ENCODE data around the gene VTCN1. TPM values are rescaled to one million over a fixed set of nuclear protein-coding genes. Genes with fewer than 3 reads are reported as not detected.

VTCN1 gene
- total RNA-seq, 6 experiments from 2014 or later: 0.28 to 0.89 (median 0.39) TPM; not detected in 1

DNA sequence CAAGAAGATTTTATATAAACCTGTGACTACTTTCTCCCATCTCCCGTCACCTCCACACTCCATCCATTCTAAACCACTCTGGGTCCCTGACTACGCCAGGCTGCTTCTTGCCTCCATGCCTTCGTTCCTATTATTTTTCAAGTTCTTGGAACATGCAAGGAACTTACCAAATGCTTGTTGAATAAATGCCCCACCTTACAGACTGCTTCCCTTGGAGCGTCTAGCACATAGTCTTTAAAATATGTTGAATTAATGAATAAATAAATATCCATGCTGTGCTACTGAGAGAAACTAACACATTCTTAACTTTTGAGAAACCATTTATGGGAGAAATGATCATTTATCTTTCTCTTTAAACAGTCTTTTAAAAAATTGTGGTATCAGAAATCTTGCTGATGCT lies 27.6 kb downstream of the VTCN1 start:
- intact Hi-C loops (cut with DNase I): no loop called here

GRCh38 chr1:117182319-117182718 lies 28.4 kb downstream of the VTCN1 start:
- H3K27me3 ChIP-seq: no peaks in the 10 kb centered on the region
- no peak overlapping the region for H3K27ac ChIP-seq
- TF ChIP-seq, protein P1, sequence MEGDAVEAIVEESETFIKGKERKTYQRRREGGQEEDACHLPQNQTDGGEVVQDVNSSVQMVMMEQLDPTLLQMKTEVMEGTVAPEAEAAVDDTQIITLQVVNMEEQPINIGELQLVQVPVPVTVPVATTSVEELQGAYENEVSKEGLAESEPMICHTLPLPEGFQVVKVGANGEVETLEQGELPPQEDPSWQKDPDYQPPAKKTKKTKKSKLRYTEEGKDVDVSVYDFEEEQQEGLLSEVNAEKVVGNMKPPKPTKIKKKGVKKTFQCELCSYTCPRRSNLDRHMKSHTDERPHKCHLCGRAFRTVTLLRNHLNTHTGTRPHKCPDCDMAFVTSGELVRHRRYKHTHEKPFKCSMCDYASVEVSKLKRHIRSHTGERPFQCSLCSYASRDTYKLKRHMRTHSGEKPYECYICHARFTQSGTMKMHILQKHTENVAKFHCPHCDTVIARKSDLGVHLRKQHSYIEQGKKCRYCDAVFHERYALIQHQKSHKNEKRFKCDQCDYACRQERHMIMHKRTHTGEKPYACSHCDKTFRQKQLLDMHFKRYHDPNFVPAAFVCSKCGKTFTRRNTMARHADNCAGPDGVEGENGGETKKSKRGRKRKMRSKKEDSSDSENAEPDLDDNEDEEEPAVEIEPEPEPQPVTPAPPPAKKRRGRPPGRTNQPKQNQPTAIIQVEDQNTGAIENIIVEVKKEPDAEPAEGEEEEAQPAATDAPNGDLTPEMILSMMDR (IDR thresholded peaks at IDR 0.05): no peak
- TF ChIP-seq POLR2A (IDR thresholded peaks at IDR 0.05): no peak
- no peaks in the 10 kb centered on the region for H3K9me3 ChIP-seq
- no peaks in the 10 kb centered on the region for H3K4me1 ChIP-seq
- intact Hi-C loops (cut with DNase I): no loop called here
- no peak for DNase-seq
- WGBS (ENCODE audit: insufficient coverage, low coverage, low lambda C conversion rate, missing lambda C conversion rate): 100% methylated on average over 1 of the region's 3 CpGs
- ATAC-seq: no peak
- no peaks in the 10 kb centered on the region for H3K36me3 ChIP-seq
- H3K4me3 ChIP-seq: no peak overlapping the region

More for the DNA sequence above, 27.6 kb downstream of the VTCN1 start:
- Histone ChIP-seq H3K27ac (no peak overlapping the region), H3K36me3 (no peaks in the 10 kb centered on the region), H3K9me3 (no peaks in the 10 kb centered on the region), H3K4me1 (no peaks in the 10 kb centered on the region), H3K4me3 (no peak overlapping the region), H3K27me3 (no peaks in the 10 kb centered on the region)
- ATAC-seq (no peak), DNase-seq (no peak)
- WGBS (ENCODE audit: insufficient coverage, low coverage, low lambda C conversion rate, missing lambda C conversion rate): 83% methylated on average over 4 of the region's 4 CpGs
- TF ChIP-seq, protein P1 (IDR thresholded peaks at IDR 0.05): no peak
- no peak for TF ChIP-seq POLR2A (IDR thresholded peaks at IDR 0.05)

GRCh38 chr1:117181630-117182041 lies 29.1 kb downstream of the VTCN1 start:
- no CpG with 5 or more reads among the region's 5 CpGs for WGBS (ENCODE audit: insufficient coverage, low coverage, low lambda C conversion rate, missing lambda C conversion rate)
- intact Hi-C loops (cut with DNase I): no loop called here
- Histone ChIP-seq H3K9me3 (no peaks in the 10 kb centered on the region), H3K27me3 (no peaks in the 10 kb centered on the region), H3K36me3 (no peaks in the 10 kb centered on the region), H3K4me3 (no peak overlapping the region), H3K27ac (no peak overlapping the region), H3K4me1 (no peaks in the 10 kb centered on the region)
- no peak for TF ChIP-seq POLR2A (IDR thresholded peaks at IDR 0.05)
- TF ChIP-seq, protein P1 (IDR thresholded peaks at IDR 0.05): no peak
- no peak for DNase-seq
- peak in 1 of 4 donors; percentile 39 for ATAC-seq

DNA sequence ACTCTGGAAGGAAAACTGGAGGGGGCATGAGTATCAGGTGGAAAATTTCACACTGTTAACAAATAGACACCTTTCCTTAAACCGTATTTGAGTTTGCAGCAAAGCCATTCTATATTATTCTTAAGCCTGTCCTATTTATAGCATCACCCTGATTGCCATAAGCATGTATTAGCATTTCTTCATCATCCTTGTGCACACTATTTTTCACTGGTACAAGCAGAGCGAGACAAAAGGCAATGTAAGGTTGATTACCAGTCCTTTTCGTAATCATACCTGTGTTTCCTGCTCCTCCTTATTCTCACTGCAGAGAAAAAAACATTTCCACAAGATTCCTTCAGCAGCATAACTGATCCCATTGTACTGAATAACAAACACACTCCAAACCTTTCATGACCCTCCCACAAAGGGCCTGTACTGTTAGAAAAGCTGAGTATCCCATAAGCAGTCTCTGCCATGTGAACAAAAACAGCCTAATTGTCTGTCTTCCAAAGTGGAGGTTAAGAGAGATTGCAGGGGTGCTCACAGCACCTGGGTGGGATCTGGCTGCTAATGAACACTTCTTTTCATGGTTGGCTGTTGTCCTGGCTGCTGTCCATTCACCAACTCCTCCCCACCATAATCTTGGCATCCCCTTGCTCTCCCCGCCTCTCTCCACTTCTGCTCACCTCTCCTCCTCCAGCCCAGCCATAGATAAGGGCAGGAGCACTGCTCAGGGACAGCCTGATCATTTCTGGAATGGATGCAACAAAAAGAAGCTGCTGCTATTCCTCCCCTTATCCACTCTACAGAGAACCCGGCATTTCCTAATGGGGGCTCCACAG lies 30.4 kb downstream of the VTCN1 start:
- no peak for ATAC-seq
- no peak overlapping the region for H3K4me3 ChIP-seq
- intact Hi-C loops (cut with DNase I): no loop called here
- no peaks in the 10 kb centered on the region for H3K9me3 ChIP-seq
- no peaks in the 10 kb centered on the region for H3K27me3 ChIP-seq
- TF ChIP-seq, protein P1 (IDR thresholded peaks at IDR 0.05): no peak
- no peaks in the 10 kb centered on the region for H3K36me3 ChIP-seq
- no peak overlapping the region for H3K27ac ChIP-seq
- no peaks in the 10 kb centered on the region for H3K4me1 ChIP-seq
- no peak for DNase-seq
- 69% methylated on average over 5 of the region's 5 CpGs for WGBS (ENCODE audit: insufficient coverage, low coverage, low lambda C conversion rate, missing lambda C conversion rate)
